G401.6 (cell line): ENCODE measurements around the gene CMIP.

ENCODE experiments used
- FAIRE-seq: peaks from 2 replicates; lab custom pipeline; 2012; peaks lifted over from hg19 to GRCh38; lab: Jason Lieb, UNC

Gene CMIP

DNA sequence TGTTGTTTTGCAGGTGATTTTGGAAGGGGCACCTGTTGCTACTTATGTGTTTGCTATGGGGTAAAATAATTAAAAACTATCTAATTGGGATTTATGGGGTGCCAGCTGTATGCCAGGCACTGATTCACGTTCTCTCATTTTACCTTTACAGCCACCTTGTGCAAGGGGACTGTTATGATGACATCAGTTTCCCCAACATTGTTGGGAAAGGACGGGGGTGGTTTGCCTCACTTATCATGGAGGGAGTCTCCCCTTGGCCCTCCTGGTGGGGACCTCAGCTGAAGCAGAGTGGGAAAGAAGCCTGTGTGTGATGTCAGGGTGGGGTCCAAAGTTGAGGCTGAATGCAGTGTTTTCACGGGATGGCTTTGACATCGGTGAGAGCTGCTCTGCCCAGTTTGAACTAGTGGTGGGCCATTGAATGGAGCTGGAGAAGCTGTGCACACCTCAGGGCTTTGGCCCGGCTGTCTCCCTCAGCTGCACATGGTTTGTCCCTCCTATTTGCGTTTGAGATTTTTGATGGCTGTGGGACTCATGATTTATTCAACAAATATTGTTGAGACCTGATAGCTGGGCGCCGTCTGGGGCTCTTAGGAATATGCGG, 36.1 kb downstream of the CMIP start:
- FAIRE-seq: no peak

DNA sequence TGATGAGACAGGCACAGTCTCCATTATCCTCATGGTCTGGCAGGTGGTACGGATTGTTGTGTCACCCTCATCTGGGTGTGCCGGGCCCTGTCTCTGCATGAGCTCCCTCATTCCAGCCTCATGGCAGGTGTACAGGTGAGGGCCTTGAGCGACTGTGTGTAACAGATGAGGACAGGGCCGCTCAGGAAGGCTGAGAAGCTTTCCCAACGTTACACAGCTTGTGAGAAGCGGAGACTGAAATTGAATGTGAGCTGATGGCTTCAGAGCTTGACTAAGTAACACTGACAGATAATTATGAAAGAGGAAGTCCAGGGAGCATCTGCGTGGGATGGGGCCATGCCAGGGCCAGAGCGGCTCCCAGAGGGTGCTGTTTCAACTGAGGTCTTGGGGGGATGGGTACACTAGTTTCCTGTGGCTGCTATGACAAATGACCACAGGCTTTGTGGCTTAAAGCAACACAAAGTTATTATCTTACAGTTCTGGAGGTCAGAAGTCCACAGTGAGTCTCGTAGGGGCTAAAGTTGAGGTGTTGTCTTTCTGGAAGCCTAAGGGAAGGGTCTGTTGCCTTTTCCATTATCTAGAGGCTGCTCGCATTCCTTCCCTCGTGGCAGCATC, 36.7 kb downstream of the CMIP start:
- FAIRE-seq: no peak

DNA sequence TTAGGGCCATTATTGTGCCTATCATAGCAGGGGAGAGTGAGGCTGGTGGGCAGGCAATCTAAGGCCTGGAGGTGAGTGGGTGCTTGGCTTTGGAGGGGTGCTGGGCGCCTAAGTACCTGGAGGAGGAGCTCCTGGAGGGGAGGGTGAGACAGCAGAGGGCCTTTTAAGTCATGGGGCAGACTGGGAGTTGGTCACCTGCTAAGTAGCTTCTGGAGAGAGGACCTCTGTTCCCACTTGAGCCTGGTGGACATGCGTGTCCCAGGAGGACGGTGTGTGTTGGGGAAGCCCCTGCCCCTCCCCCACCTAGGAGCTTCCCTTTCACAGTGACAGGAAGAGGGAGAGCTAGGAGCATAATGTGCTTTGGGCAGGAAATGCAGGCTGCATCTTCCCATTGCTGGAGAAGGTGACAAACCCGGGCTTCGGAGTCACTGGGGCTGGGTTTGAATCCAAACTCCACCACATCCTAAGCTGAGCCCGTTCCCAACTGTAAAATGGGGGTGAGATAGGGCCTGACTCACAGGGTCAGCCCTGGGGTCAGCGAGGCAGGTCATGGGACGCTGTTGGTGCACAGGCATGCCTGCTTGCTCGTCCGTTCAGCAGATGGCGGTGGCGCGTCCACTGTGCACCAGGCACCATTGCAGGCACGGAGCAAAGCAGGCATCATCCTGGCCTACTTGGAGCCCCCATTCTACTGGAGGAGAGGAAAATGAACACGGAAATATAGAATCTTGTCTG, 37.9 kb downstream of the CMIP start:
- FAIRE-seq: no peak

DNA sequence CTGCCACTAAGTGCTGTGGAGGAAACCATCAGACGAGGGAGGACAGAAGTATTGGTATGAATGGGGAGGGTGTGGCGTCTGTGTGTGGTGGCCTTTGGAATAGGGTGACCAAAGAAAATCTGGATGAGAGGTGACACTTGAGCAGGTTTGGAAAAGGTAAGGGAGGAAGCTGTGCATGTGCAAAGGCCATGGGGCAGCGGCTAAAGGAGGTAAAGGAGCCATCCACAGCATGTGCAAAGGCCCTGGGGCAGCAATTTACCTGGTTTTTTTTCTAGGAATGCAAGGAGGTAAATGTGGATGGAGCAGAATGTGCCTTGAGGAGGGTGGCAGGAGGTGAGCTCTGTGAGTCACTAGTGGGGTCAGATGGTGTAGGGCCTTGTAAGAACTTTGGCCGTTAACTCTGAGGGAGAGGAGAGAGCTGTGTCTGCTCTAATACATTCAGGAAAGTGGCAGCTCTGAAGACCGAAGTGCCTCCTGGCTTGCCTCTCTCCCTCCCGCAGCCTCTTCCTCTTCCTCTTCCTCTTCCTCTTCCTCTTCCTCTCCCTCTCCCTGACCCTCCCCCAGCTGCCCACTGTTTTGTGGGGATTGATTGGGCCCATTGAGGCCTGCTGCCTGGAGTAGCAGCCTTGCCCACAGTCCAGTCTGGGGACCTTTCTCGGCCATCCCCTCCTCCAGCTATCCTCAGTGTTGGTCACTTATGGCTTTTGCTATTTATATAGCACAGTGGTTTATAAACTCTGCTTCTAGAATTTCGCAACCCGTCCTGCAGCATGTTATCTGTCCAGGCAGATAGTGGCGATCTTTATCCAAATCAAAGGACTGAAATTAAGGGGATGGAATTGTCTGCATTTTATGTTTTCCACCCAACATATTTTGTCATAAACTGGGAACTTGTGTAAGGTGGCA, 38.7 kb downstream of the CMIP start:
- no peak for FAIRE-seq

DNA sequence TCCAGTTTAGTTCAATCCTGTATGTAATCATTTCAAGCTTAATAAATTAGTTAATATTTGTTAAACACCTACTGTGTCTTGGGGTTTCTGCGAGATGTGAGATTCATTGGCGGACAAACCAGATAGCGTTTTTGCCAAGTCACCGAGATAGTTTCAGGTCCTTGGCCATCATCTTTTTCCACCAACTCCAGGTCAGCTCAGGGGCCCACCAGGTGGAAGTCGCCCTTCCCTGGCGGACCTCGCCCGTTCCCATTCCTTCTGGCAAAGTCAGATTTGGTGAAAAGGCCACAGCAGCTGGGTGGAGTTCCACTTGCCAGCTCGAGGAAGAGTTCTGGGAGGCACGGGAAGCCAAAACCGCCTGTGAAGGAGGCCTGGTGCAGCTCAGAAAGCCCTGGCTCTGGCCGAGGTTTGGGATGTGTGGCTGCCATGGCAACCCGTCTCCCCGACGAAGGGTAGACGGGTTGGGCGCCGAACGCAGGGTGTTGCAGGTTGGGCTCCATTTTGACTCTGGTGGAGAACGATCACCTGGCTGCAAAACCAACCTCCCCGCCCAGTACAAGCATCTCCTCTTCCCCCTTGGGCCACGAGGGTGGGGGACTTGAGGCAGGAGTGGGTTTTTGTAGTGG, 39.5 kb downstream of the CMIP start:
- no peak for FAIRE-seq

DNA sequence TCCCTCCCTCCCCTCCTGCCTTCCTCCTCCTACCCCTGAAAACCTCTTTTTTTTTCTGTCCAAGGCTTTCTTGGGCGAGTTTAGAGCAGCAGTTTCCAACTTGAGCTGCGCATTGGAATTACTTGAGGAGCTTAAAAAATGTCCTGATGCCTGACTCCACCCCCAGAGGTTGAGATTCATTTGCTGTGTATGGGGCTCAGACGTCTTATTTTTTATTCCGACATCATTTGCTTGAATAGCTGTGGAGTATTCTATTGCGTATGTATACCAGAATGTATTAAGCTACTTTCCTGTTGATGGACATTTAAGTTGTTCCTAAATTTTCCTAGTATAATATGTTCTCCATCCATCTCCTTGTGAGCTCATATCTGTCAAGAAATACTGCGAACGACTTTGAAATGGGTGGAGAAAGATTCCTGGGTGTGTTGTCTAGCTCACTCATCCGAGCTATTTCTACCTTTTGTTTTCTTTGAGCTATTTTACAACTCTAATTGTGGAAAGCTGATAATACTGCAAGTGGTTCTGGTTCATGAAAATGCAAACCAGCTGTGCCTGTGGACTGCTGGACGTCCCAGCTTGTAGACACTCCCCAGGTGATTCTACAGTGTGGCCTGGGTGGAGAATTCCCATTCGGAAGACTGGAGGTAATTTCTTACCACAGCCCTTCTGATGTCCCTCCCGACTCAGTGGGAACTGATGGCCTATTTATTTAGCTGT, 40.5 kb downstream of the CMIP start:
- no peak for FAIRE-seq

DNA sequence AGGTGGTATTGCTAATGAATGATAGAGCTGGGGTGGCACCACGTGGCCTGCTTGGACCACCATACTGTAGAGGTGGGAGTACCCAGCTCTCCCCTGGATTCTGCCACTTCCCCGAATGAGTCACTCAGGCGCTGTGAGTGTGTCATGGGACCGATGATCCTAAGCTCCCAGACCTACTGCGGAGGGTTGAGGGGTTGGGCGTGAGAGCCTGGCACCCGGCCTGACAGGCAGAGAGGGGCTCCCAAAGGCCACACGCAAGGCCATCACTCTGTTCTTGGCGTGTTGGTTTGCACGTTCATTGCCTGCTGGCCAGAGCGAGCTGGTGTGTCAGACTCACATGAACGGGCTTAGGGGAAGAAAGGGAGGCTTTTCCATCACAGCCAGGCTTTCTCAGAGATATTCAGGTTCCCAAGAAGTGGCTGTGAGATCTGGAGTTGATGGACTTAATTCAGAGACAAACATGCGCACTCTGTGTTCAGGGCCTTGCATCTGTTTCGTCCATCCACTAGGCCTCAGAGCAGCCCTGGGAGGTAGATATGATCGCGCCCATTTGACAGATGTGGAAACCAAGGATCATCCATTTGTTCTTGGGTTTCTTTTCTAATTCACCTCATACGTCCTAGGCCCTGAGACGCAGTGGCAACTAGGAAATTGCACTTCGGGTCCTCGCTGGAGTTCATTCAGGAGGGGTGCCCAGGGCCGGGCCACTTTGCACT, 41.4 kb downstream of the CMIP start:
- FAIRE-seq: no peak

DNA sequence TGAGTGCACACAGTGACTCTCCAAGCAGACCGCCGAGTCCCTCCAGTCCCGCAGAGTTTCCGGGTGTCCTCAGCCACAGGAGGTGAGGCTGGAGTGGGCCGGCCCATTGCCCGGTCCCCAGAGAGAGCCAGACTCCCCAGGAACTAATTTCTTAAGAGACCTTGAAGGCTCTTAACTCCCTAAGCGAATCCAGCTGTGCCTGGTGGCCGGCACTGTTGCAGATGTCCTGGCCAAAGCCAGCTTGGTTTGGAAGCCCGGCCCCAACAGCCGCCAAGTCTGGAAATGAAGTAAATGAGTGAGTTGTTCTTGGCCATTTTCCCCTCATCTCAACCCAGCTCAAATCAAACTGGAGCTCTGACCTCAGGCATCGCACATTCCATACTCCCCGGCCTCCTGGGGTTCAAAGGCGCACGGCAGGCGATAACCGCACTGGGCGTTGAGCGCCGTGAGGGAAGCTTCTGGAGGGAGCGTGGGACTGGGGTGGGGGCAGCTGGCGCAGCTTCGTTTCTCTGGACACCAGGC, 42.0 kb downstream of the CMIP start:
- no peak for FAIRE-seq

DNA sequence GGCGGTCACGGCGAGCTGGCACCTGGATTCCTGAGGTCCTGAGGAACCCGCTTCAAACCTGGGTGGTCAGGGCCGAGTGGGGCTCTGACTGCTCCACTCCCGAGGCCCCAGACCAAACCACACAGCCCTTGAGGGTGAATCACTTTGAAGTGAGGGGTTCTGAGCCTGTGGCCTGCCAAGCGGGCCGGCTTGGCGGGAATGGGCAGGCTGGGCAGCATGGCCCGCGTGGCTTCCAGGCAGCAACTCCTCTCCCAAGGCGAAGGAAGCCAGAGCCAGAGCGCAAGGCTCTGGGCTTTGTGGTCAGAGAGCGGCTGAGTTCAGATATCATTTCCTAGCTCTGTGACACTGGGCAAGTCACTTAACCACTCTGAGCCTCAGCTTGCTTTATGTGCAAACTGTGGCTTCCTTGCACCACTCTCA, 42.7 kb downstream of the CMIP start:
- FAIRE-seq: no peak

DNA sequence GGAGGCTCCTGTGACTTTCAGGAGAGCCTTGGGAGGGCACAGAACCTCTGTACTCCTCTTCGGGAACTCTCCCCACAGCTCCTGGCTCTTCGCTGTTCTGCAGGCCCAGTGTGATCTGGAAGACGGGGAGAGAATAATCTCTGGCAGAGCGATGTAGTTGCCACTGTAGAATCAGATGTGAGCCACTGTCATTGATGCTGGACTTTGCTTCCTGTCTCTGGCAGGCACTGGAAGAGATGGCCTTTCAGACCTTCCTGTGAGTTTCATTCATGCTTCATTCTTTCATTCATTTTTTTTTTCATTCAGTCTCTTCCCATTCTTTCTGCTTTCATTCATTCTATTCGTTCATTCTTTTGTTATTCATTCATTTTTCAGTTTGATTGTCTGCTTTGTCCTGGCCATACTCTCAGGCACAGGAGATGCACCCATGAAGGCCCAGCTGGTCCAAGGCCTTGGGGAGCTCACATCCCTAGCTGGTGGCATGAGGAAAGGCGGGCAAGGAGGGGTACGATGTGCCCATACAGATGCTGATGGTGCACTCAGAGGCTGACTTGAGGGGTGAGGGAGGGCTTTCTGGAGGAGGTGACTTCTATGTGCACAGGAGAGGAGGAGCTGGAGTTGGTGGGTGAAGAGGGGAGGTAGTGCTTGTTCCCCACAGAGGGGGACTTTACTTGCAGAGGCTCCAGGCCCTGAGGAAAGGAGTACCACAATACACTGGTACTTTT, 44.2 kb downstream of the CMIP start:
- no peak for FAIRE-seq

DNA sequence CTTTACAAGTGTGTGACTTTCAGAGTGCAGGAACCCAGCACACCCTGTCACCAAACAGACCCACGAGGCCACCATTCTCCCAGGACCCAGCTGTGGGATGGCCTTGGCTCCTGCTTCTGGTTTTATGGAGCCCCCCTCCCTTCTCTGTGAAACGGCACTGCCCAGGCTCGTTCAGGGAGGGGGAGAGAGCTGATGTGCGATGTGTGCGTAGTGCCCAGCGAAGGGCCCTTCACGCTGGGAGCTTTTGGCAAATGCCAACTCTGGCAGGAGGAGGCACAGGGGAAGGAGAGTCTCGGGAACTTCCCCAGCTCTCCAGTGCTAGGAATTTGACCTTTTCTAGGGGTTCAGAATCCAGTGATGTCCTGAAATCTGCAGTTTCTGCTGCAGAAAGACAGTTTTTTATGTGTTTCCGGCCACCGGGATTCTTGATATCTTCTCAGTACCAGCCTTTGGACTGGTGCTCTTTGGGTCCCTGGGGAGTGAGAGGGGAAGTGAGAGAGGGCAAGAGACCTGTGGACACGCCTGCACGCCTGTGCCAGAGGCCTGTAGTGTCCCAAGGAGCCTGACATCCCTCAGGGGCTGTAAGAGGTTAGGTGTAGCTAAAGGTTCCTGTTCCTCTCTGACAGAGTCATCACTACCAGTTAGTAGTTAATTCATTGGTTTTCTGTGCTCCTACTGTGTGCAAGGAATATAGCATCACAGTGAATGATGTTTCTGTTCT, 45.1 kb downstream of the CMIP start:
- FAIRE-seq: no peak

DNA sequence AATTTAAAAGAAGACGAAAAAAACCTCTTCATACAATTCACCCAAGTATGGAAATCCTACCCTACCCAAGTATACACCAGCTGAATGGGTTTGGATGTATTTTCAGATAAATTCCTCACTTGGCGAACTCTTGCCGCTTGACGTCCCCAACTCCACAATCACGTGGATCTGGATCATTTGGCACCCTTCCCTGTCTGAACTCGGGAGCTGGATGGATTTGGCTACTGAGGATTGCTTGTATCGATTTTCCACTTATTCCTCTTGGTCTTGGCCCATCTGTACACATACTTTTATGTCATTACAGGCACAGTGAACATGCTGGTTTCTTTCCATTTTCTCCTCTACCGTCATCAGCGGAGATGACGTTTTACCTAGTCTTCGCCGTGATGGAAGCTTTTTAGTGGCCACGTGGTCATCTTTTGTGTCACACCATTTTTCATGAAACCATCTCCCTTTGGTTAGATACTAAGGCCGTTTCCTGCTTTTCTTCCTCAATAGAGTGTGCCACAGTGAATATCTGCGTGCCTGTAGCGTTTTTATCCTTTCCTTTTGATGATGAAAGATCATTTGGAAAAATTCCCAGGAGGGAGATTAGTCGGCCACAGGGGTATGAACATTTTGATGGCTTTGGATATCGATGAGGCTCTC, 47.1 kb downstream of the CMIP start:
- FAIRE-seq: no peak

DNA sequence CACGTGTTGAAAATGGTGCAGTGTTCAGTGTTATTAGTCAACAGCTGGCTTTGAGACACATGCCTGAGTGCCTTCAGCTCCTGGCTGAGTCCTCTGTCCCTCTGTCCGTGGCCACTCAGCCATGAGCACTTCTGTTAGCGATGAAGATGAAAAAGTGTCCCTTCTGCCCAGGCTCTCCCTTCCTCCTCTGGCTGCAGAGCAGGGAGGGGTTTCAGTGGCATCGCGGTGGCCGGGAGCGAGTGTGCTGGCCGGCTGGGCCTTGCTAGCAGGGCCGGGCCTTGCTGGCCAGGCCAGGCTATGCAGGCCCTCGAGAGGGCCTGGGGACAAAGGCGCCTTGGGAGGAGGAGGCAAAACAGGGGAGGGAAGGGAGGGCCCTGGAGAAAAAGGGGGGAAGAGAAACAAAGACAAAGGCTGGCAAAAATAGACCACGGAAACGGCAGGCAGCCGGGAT, 47.7 kb downstream of the CMIP start:
- no peak for FAIRE-seq

DNA sequence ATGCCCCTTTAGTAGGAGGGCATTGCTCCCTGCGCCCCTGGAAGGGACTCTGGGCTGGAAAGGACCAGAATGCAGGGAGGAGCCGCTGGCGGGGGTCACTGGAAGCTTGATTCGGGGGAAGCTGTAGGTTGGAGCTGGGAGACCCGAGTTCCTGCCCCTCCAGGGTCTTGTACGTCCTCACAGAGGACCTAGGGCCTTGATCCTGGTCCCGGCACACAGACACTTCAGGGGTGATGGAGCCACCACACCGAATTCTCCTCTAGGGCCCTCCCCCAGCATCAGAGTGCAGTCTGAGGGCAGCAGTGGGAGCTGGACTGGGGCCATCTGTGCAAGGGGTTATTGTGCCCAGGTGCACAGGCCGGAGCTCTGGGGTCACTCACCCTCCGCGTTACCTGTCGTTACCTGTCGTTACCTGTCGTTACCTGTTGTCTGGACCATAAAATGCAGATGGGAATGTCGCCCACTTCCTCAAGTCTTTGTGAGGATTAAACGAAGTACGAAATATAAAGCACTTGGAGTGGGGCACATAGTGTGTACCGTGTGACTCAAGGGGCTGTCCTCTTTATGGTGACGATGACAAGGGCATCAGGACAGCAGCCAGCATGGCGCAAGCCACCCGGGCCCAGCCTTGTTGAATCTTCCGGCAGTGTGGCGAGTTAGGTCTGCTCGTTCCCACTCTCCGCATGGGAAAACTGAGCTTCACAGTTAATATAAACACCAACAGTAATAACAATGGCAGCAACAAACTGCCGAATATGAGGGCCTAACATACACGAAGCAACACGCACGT, 48.6 kb downstream of the CMIP start:
- FAIRE-seq: no peak

DNA sequence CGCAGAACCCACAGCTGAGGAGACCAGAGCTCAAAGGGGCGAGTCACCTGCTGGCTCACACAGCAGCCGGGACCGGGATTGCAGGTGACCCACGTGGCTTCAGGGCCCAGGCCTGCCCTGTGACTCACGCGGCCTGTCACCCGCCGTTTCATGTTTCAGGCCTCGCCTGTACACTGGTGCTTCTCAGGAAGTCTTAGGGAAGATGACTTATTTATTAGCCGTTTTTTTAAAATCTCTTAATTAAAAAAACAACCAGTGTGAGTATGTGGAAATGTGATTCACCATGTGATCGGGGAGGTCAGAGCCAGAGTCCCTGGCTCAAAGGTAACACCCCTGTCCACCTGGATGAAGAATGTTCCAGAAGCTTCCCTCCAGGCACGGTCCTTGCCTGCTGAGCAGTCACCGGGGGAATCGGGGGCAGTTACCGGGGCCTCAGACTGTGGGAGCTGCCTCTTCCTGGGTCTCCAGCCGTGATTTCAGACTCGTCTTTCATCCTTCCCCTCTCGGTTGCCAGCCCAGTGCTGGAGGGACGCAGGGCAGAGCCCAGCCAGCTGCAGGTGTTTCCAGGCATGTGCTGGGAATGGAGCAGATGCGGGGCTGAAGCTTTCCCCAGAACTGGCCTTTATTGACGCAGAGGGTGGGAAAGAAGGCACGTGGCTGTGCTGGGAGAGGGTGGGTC, 49.3 kb downstream of the CMIP start:
- FAIRE-seq: no peak

DNA sequence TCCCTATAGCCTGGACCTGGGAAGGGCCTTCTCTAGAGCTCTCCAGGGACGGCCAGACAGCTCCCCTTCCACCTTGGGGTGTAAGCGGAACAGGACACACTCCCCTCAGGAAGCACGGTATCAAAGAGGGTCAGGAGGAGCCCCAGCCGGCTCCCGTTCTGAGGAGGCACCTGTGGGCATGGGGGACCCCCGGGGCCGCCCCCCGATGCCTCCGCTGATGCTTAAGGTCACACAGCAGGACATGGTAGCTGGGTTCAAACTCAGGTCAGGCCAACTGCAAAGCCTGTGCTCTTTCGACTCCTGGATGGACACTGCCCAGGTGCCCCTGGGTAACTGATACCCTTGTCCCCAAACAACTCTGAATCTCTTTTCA, 49.8 kb downstream of the CMIP start:
- no peak for FAIRE-seq

DNA sequence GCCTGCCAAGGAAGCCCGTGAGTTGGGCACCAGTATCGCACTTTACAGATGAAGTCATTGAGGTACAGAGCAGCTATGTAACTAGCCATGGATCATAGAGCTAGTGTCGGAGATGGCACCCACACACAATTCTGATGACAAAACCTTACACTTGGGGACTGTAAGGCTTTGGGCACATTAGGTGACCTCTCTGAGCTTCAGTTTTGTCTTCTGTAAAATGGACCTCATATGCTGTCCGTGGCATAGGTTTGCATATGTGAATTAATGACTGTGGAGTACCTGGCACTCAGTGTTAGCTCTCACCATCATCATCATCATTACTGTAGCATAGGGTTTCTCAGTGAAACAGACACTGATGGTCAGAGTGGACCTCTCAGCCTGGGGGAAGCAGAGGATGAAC, 50.3 kb downstream of the CMIP start:
- FAIRE-seq: no peak
